Muscle of arm (tissue), 12 donors: ENCODE measurements around the gene OXA1L. TPM values are rescaled to one million over a fixed set of nuclear protein-coding genes. Genes with fewer than 3 reads are reported as not detected.
"Not testable (repeated sequence)": the region's sequence is repeated elsewhere in the genome, so short reads cannot be mapped to it uniquely, and the experiment has no call there.

Experiments
- DNase-seq: peaks from one replicate; pipeline ENCODE4 v3.0.0-alpha.2; 2013
- polyA plus RNA-seq, 12 donors: library from polyadenylated mRNA; unstranded; fragments of 120-200 nt; gene quantifications; one replicate each; pipeline ENCODE4 v1.2.1, GENCODE V29; 2013; ENCODE audit not compliant: insufficient read length in 12 of 12

Gene OXA1L
- polyA plus RNA-seq, 12 donors = 150 to 268 (median 226) TPM; not detected in 1

- DNase-seq = not testable (repeated sequence)
Measured at GRCh38 chr14:22757972-22758650, 8.4 kb upstream of the OXA1L start.

- no peak for DNase-seq
Measured at GRCh38 chr14:22761734-22762133, 4.8 kb upstream of the OXA1L start.

GRCh38 chr14:22764382-22764781 lies 2.1 kb upstream of the OXA1L start:
- no peak for DNase-seq

GRCh38 chr14:22767323-22767589 lies 768 bp downstream of the OXA1L start:
- DNase-seq = no peak

- DNase-seq = no peak
Measured at GRCh38 chr14:22768947-22769346, 2.5 kb downstream of the OXA1L start.

- DNase-seq = no peak
Measured at GRCh38 chr14:22769369-22769768, 2.9 kb downstream of the OXA1L start.

- no peak for DNase-seq
Measured at GRCh38 chr14:22770481-22771187, 4.1 kb downstream of the OXA1L start.

- DNase-seq = no peak
Measured at GRCh38 chr14:22772725-22773124, 6.2 kb downstream of the OXA1L start.

GRCh38 chr14:22773162-22774010 lies 6.9 kb downstream of the OXA1L start:
- no peak for DNase-seq

- DNase-seq = no peak
Measured at GRCh38 chr14:22774011-22774706, 7.7 kb downstream of the OXA1L start.

GRCh38 chr14:22776215-22776614 lies 9.7 kb downstream of the OXA1L start:
- DNase-seq = no peak

GRCh38 chr14:22776849-22777248 lies 10.4 kb downstream of the OXA1L start:
- DNase-seq = not testable (repeated sequence)

GRCh38 chr14:22778084-22778483 lies 11.6 kb downstream of the OXA1L start:
- DNase-seq = no peak

- no peak for DNase-seq
Measured at GRCh38 chr14:22780105-22780679, 13.7 kb downstream of the OXA1L start.

GRCh38 chr14:22780941-22781300 lies 14.4 kb downstream of the OXA1L start:
- DNase-seq = no peak

- DNase-seq = no peak
Measured at GRCh38 chr14:22781301-22781991, 15.0 kb downstream of the OXA1L start.

GRCh38 chr14:22786685-22787084 lies 20.2 kb downstream of the OXA1L start:
- no peak for DNase-seq

- DNase-seq = no peak
Measured at GRCh38 chr14:22791301-22791700, 24.8 kb downstream of the OXA1L start.

GRCh38 chr14:22792158-22792557 lies 25.7 kb downstream of the OXA1L start:
- no peak for DNase-seq

- not testable (repeated sequence) for DNase-seq
Measured at GRCh38 chr14:22793550-22793949, 27.1 kb downstream of the OXA1L start.

- DNase-seq = no peak
Measured at GRCh38 chr14:22793976-22794375, 27.5 kb downstream of the OXA1L start.
